Glutamatergic neuron (in vitro differentiated cells): ENCODE measurements around the gene RGS16. TPM values are rescaled to one million over a fixed set of nuclear protein-coding genes. Genes with fewer than 3 reads are reported as not detected.

Experiments used
- DNase-seq: peaks from one replicate; pipeline ENCODE4 v3.0.0; 2022
- H3K27ac Mint-ChIP-seq: one replicate; pipeline ENCODE4 v1.8.0; 2020; ENCODE audit warnings: mild to moderate bottlenecking, mixed read lengths, inconsistent platforms; ENCODE audit not compliant: unreplicated experiment
- H3K27me3 Mint-ChIP-seq: one replicate; pipeline ENCODE4 v1.8.0; 2020; ENCODE audit warnings: mild to moderate bottlenecking, moderate library complexity, mixed read lengths, inconsistent platforms; ENCODE audit not compliant: unreplicated experiment
- H3K36me3 Mint-ChIP-seq: one replicate; pipeline ENCODE4 v1.8.0; 2020; ENCODE audit warnings: mild to moderate bottlenecking, mixed read lengths, inconsistent platforms; ENCODE audit not compliant: unreplicated experiment
- H3K4me1 Mint-ChIP-seq: one replicate; pipeline ENCODE4 v1.8.0; 2020; ENCODE audit warnings: mild to moderate bottlenecking, low read depth, mixed read lengths, inconsistent platforms; ENCODE audit not compliant: unreplicated experiment
- H3K4me3 Mint-ChIP-seq: one replicate; pipeline ENCODE4 v1.8.0; 2020; ENCODE audit warnings: mild to moderate bottlenecking, mixed read lengths, inconsistent platforms; ENCODE audit not compliant: unreplicated experiment
- H3K9me3 Mint-ChIP-seq: one replicate; pipeline ENCODE4 v1.8.0; 2020; ENCODE audit warnings: mild to moderate bottlenecking, moderate library complexity, mixed read lengths, inconsistent platforms; ENCODE audit not compliant: unreplicated experiment
- total RNA-seq: library from RNA; stranded (reverse); fragmentation: NEBNext Ultra II Directional; extraction: Animal tissue kit (Norgen Biotek cat#: 25700); gene quantifications from one replicate; pipeline ENCODE4 v1.2.1, GENCODE V29; 2021; ENCODE audit not compliant: unreplicated experiment
- TF ChIP-seq, protein P1 (sequence below): fragments of 200-600 bp; sonication (generic); IDR thresholded peaks from one replicate; pipeline ENCODE4 v1.5.0; 2021; ENCODE audit not compliant: partially characterized antibody, unreplicated experiment

RGS16 gene
- total RNA-seq, 1 donor from 2014 or later, result 37.2 TPM

DNA sequence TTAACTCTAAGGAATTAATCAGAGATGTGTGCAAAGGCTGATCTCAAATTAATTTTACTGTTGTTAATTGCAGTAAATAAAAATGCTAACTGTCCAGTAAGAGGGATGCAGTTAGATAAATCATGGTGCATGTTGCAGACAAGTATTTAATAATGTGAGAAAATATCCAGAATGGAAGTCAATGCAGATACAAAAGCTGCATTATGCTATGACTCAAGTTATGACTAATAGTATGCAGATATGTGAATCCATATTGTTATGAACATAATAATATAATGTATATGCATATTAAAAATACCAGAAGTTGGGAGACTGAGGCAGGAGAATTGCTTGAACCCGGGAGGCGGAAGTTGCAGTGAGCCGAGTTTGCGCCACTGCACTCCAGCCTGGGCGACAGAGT is 36.6 kb downstream of the RGS16 start:
- Mint-ChIP-seq H3K9me3 (no peaks in the 10 kb centered on the region), H3K4me1 (no peaks in the 10 kb centered on the region), H3K27ac (no peak overlapping the region), H3K36me3 (no peaks in the 10 kb centered on the region), H3K27me3 (no peaks in the 10 kb centered on the region), H3K4me3 (no peak overlapping the region)
- TF ChIP-seq, protein P1, sequence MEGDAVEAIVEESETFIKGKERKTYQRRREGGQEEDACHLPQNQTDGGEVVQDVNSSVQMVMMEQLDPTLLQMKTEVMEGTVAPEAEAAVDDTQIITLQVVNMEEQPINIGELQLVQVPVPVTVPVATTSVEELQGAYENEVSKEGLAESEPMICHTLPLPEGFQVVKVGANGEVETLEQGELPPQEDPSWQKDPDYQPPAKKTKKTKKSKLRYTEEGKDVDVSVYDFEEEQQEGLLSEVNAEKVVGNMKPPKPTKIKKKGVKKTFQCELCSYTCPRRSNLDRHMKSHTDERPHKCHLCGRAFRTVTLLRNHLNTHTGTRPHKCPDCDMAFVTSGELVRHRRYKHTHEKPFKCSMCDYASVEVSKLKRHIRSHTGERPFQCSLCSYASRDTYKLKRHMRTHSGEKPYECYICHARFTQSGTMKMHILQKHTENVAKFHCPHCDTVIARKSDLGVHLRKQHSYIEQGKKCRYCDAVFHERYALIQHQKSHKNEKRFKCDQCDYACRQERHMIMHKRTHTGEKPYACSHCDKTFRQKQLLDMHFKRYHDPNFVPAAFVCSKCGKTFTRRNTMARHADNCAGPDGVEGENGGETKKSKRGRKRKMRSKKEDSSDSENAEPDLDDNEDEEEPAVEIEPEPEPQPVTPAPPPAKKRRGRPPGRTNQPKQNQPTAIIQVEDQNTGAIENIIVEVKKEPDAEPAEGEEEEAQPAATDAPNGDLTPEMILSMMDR, result no peak
- DNase-seq, result no peak

DNA sequence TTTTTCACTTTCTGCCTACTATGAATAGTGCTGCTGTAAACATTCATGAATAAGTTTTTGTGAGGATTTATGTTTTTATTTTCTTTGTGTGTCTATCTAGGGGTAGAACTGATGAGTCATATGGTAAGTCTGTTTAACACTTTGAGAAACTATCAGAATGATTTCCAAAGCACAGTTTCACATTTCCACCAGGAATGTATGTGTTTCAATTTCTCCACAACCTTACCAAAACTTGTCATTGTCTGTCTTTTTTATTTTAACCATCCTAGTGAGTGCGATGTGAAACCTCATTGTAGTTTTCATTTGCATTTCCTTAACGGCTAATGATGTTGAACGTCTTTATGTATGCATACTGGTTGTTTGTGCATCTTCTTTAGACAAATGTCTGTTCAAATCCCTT is 38.7 kb downstream of the RGS16 start:
- TF ChIP-seq, protein P1, result no peak
- H3K4me1 Mint-ChIP-seq, result no peaks in the 10 kb centered on the region
- no peaks in the 10 kb centered on the region for H3K9me3 Mint-ChIP-seq
- no peak overlapping the region for H3K27ac Mint-ChIP-seq
- peaks cover 2% of the 10 kb centered on the region for H3K27me3 Mint-ChIP-seq
- no peak overlapping the region for H3K4me3 Mint-ChIP-seq
- no peaks in the 10 kb centered on the region for H3K36me3 Mint-ChIP-seq
- DNase-seq, result no peak

GRCh38 chr1:182564406-182565004 is 39.7 kb downstream of the RGS16 start:
- DNase-seq, result no peak
- Mint-ChIP-seq H3K9me3 (no peaks in the 10 kb centered on the region), H3K4me1 (no peaks in the 10 kb centered on the region), H3K4me3 (no peak overlapping the region), H3K36me3 (no peaks in the 10 kb centered on the region), H3K27me3 (peaks cover 2% of the 10 kb centered on the region), H3K27ac (no peak overlapping the region)
- TF ChIP-seq, protein P1, result no peak

GRCh38 chr1:182563095-182563494 is 41.1 kb downstream of the RGS16 start:
- Mint-ChIP-seq H3K4me1 (no peaks in the 10 kb centered on the region), H3K4me3 (no peak overlapping the region), H3K27me3 (peaks cover 2% of the 10 kb centered on the region), H3K9me3 (no peaks in the 10 kb centered on the region), H3K27ac (no peak overlapping the region), H3K36me3 (no peaks in the 10 kb centered on the region)
- DNase-seq, result no peak
- TF ChIP-seq, protein P1, result no peak

- Mint-ChIP-seq H3K36me3 (no peaks in the 10 kb centered on the region), H3K27me3 (peaks cover 2% of the 10 kb centered on the region)
Measured at GRCh38 chr1:182561456-182561855, 42.7 kb downstream of the RGS16 start.

More at GRCh38 chr1:182561456-182561855, 42.7 kb downstream of the RGS16 start:
- DNase-seq, result no peak
- TF ChIP-seq, protein P1, result no peak
- Mint-ChIP-seq H3K4me3 (no peak overlapping the region), H3K9me3 (no peaks in the 10 kb centered on the region), H3K27ac (no peak overlapping the region), H3K4me1 (no peaks in the 10 kb centered on the region)
